ENCODE data around the gene ZNF516. TPM values are rescaled to one million over a fixed set of nuclear protein-coding genes. Genes with fewer than 3 reads are reported as not detected.

The ZNF516 gene
- total RNA-seq, 1 donor from 2014 or later = 11.5 TPM

DNA sequence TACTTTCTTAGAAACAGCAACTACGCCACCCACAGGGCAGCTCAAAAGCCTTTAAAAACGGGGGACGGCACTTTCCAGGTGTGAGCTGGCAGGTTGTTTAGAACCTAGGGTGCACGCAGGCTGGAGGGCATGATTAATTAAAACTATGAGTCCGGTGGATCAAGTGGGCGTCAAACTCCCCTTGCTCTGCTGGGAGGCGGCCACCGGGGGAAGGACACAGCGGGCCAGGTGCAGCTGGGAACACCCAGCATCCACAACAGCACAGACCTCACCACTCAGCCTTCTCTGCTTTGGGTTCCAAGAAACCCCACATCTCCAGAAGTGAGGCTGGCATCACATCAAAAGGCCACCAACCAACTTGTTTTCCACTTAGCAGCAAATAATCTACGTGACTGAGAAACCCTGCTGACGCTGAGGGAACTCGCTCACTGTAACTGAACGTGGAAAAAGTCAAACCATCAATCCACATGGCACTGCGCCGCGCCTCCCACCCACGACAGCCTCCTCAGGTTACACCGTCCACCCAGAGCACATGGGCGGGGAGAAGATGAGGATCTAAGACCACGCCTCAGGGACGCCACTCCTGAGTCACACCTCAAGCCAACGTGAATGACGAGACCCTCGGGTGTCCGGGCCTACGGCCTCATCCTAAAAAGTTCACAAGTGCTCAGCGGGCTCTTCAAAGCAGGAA lies 118.2 kb downstream of the ZNF516 start:
- Histone ChIP-seq H3K4me1 (peaks cover 9% of the 10 kb centered on the region), H3K36me3 (peaks cover 18% of the 10 kb centered on the region), H3K4me3 (no peak overlapping the region), H3K27me3 (ENCODE audit: low read depth) (no peaks in the 10 kb centered on the region), H3K9me3 (replicated peaks) (no peaks in the 10 kb centered on the region), H3K27ac (replicated peaks) (no peak overlapping the region)
- intact Hi-C loops (cut with micrococcal nuclease) = no loop called here
- TF ChIP-seq, protein P1, sequence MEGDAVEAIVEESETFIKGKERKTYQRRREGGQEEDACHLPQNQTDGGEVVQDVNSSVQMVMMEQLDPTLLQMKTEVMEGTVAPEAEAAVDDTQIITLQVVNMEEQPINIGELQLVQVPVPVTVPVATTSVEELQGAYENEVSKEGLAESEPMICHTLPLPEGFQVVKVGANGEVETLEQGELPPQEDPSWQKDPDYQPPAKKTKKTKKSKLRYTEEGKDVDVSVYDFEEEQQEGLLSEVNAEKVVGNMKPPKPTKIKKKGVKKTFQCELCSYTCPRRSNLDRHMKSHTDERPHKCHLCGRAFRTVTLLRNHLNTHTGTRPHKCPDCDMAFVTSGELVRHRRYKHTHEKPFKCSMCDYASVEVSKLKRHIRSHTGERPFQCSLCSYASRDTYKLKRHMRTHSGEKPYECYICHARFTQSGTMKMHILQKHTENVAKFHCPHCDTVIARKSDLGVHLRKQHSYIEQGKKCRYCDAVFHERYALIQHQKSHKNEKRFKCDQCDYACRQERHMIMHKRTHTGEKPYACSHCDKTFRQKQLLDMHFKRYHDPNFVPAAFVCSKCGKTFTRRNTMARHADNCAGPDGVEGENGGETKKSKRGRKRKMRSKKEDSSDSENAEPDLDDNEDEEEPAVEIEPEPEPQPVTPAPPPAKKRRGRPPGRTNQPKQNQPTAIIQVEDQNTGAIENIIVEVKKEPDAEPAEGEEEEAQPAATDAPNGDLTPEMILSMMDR (IDR thresholded peaks at IDR 0.05; ENCODE audit: borderline replicate concordance) = no peak
- no peak for DNase-seq

DNA sequence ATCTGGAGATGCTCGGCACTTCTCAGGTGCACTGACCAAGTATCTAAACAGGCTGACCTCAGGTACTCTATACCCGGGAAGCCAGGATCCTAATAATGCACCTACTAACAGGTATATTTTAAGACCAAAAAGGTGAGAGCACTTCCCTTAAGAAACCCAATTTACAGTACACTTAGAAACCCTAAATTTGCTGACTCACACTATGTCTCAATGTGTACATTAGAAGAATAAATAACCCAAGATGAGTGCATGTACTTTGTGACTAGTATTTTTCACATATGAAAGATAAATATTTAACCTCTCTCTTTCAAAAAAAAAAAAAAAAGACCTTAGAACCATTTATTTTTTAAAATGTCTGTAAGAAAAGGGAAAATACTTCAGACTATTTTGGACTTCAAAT lies 118.8 kb downstream of the ZNF516 start:
- no peak for DNase-seq
- Histone ChIP-seq H3K9me3 (replicated peaks) (no peaks in the 10 kb centered on the region), H3K4me1 (peaks cover 9% of the 10 kb centered on the region), H3K36me3 (peaks cover 23% of the 10 kb centered on the region), H3K4me3 (no peak overlapping the region), H3K27me3 (ENCODE audit: low read depth) (no peaks in the 10 kb centered on the region), H3K27ac (replicated peaks) (no peak overlapping the region)
- TF ChIP-seq, protein P1 (IDR thresholded peaks at IDR 0.05; ENCODE audit: borderline replicate concordance) = no peak
- intact Hi-C loops (cut with micrococcal nuclease) = no loop called here

DNA sequence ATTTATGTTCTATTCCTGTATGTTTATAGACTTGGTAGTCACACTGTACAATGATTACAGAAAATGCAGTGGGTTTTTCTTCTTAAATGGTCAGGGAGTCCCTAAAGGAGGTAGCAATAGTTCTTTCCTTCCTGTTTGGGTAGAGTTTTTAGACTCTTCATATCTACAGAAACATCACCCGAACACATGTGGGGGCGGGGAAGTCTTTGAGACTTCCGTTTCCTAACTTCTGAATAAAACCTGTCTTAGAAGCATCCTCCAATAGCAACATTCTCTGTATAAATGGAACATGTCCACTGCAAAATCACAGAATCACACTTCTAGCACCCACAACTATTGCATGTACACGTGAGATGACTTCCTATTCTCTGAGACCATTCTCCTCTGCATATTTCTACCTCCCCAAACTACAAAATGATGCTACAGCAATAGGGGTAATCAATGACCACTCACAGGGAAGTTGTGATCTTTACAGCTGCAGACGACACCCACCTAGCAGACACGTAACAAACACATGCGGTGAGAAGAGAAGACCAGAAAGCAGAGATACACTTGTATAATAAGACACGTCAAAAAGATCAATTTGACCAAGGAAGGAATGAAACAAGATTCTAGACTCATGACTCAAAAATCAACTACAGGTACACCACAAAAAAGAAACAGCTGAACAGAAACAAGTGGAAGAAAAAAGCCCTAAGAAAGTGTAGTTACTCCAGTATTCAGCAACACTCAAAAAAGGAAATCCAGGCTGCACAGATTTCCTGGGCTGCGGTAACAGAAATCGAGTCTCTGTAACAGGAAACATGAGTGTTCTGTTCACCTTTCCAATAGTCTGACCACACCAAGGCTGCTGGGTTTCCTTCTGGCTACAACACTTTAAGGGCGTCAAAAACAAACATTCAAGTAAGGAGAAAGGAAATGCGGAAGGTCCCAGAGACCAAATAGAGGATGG lies 120.4 kb downstream of the ZNF516 start:
- H3K27me3 ChIP-seq (ENCODE audit: low read depth) = no peaks in the 10 kb centered on the region
- no peak for DNase-seq
- H3K36me3 ChIP-seq = peaks cover 32% of the 10 kb centered on the region
- H3K4me3 ChIP-seq = no peak overlapping the region
- H3K27ac ChIP-seq (replicated peaks) = no peak overlapping the region
- peaks cover 9% of the 10 kb centered on the region for H3K4me1 ChIP-seq
- no peaks in the 10 kb centered on the region for H3K9me3 ChIP-seq (replicated peaks)
- TF ChIP-seq, protein P1 (IDR thresholded peaks at IDR 0.05; ENCODE audit: borderline replicate concordance) = no peak
- intact Hi-C loops (cut with micrococcal nuclease) = no loop called here

DNA sequence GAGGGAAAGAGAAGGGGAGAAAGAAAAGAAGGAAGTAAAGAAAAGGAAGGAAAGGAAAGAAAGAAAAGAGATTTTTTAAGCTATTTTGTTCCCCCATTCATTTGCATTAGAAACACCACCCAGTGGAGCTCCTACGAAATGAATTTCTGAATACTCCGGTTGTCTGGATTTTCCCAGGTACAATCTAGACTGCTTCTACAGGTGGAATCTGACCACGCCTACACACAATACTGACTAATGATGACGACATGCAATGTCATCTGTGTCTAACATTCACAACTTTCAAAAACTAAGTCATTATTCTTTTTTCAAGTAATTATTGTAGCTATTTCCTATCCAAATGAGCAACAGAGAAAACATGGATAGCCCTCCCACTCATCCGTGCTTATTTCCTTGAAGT lies 121.7 kb downstream of the ZNF516 start:
- no peaks in the 10 kb centered on the region for H3K9me3 ChIP-seq (replicated peaks)
- intact Hi-C loops (cut with micrococcal nuclease) = no loop called here
- H3K27me3 ChIP-seq (ENCODE audit: low read depth) = no peaks in the 10 kb centered on the region
- H3K4me3 ChIP-seq = no peak overlapping the region
- TF ChIP-seq, protein P1 (IDR thresholded peaks at IDR 0.05; ENCODE audit: borderline replicate concordance) = no peak
- no peak overlapping the region for H3K27ac ChIP-seq (replicated peaks)
- H3K4me1 ChIP-seq = peaks cover 9% of the 10 kb centered on the region
- no peak for DNase-seq
- H3K36me3 ChIP-seq = peaks cover 31% of the 10 kb centered on the region

DNA sequence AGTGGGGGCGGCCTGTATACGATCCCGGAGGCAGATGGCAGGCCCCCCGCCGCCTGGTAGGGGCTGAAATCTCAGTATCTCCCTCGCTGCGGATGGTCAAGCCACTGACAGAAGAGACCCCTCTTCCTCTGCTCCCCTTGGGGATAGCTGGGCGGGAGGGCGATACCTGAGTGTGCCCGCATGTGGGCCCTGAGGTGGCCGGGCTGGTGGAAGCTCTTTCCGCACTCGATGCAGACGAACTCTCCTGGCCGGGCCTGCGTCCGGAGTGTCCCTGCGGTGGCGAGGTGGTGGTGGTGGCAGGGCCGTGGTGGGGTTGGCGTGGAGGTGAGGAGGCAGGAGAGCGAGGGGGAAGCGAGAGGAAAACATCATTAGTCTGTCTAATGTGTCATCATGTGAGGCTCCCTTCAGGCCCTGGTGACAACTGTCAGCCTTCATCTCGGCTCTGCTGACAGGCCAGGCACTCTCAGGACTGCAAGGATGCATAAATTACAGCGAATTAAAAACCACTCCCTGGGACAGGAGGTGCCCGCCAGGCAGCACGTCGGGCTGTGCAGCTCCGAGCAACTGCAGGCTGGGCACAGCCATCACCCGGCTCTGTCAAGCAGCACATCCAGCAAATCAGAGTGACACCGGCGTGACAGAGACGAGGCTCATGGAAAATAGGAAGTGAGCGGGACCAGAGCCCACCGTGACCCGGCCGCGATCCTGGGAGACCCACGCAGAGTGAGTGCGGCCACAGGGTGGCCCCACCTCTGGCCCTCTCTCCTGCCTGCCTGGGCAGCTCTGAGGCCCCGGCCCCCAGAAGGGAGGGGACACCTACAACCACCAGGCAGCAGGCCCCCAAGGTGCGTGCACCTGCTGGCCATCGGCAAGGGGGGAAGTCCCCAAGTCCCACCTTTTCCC lies 123.5 kb downstream of the ZNF516 start:
- Histone ChIP-seq H3K27me3 (ENCODE audit: low read depth) (no peaks in the 10 kb centered on the region), H3K27ac (replicated peaks) (no peak overlapping the region), H3K4me3 (no peak overlapping the region), H3K36me3 (peaks cover 31% of the 10 kb centered on the region), H3K9me3 (replicated peaks) (no peaks in the 10 kb centered on the region), H3K4me1 (peaks cover 9% of the 10 kb centered on the region)
- TF ChIP-seq, protein P1 (IDR thresholded peaks at IDR 0.05; ENCODE audit: borderline replicate concordance) = no peak
- intact Hi-C loops (cut with micrococcal nuclease) = no loop called here
- DNase-seq = no peak
